HG02798 (cell line): Measurements from ENCODE around the gene LGALS9C.
"Not testable (repeated sequence)": the region's sequence is repeated elsewhere in the genome, so short reads cannot be mapped to it uniquely, and the experiment has no call there.

Source experiments
- ATAC-seq: cut with Tn5 transposase; IDR thresholded peaks from one replicate; pipeline ENCODE4 v1.9.1; 2021; ENCODE audit warnings: mild to moderate bottlenecking; ENCODE audit not compliant: unreplicated experiment, poor library complexity

Gene LGALS9C

GRCh38 chr17:18476508-18477308, at the start of gene LGALS9C:
LGALS9C (plus strand) TSS chr17:18476789; CDS start chr17:18476855, 66 bp downstream.
- peak; percentile 77 for ATAC-seq

- ATAC-seq = not testable (repeated sequence)
Measured at GRCh38 chr17:18432206-18432605, 44.4 kb upstream of the LGALS9C start.

GRCh38 chr17:18439465-18439870, 37.1 kb upstream of the LGALS9C start:
- not testable (repeated sequence) for ATAC-seq

- not testable (repeated sequence) for ATAC-seq
Measured at GRCh38 chr17:18442093-18442492, 34.5 kb upstream of the LGALS9C start.

- ATAC-seq = not testable (repeated sequence)
Measured at GRCh38 chr17:18442532-18442931, 34.1 kb upstream of the LGALS9C start.

- ATAC-seq = not testable (repeated sequence)
Measured at GRCh38 chr17:18447476-18448205, 28.9 kb upstream of the LGALS9C start.

GRCh38 chr17:18448311-18448710, 28.3 kb upstream of the LGALS9C start:
- ATAC-seq = not testable (repeated sequence)

- ATAC-seq = not testable (repeated sequence)
Measured at GRCh38 chr17:18449833-18450232, 26.8 kb upstream of the LGALS9C start.

- ATAC-seq = not testable (repeated sequence)
Measured at GRCh38 chr17:18450998-18451397, 25.6 kb upstream of the LGALS9C start.

- ATAC-seq = not testable (repeated sequence)
Measured at GRCh38 chr17:18451969-18452368, 24.6 kb upstream of the LGALS9C start.

- not testable (repeated sequence) for ATAC-seq
Measured at GRCh38 chr17:18459035-18459434, 17.6 kb upstream of the LGALS9C start.

GRCh38 chr17:18463831-18464502, 12.6 kb upstream of the LGALS9C start:
- not testable (repeated sequence) for ATAC-seq

- ATAC-seq = not testable (repeated sequence)
Measured at GRCh38 chr17:18466250-18466983, 10.2 kb upstream of the LGALS9C start.

GRCh38 chr17:18467001-18467400, 9.6 kb upstream of the LGALS9C start:
- not testable (repeated sequence) for ATAC-seq

- ATAC-seq = not testable (repeated sequence)
Measured at GRCh38 chr17:18468472-18469171, 8.0 kb upstream of the LGALS9C start.

GRCh38 chr17:18469837-18470236, 6.8 kb upstream of the LGALS9C start:
- ATAC-seq = not testable (repeated sequence)

GRCh38 chr17:18470345-18470930, 6.2 kb upstream of the LGALS9C start:
- not testable (repeated sequence) for ATAC-seq

- ATAC-seq = not testable (repeated sequence)
Measured at GRCh38 chr17:18473967-18474366, 2.6 kb upstream of the LGALS9C start.

GRCh38 chr17:18474754-18475153, 1.8 kb upstream of the LGALS9C start:
- ATAC-seq = peak; percentile 35
